GM21825 (cell line): ENCODE results near the gene CPHXL.

Source experiments
- ATAC-seq: cut with Tn5 transposase; IDR thresholded peaks from one replicate; pipeline ENCODE4 v1.9.1; 2021; ENCODE audit warnings: mild to moderate bottlenecking, moderate library complexity; ENCODE audit not compliant: unreplicated experiment

CPHXL gene

GRCh38 chr16:75702242-75702641 is 24.0 kb downstream of the CPHXL start:
- no peak for ATAC-seq

- no peak for ATAC-seq
Observed at GRCh38 chr16:75701361-75701760, 24.9 kb downstream of the CPHXL start, which contains the start of gene DUXB. TSS of gene DUXB (minus strand) at chr16:75701461. CDS start at chr16:75701418, 43 bp downstream.

- no peak for ATAC-seq
Observed at GRCh38 chr16:75697571-75697970, 28.7 kb downstream of the CPHXL start.

- ATAC-seq: no peak
Observed at GRCh38 chr16:75695708-75696107, 30.6 kb downstream of the CPHXL start.

- ATAC-seq: no peak
Observed at GRCh38 chr16:75687361-75687760, 38.9 kb downstream of the CPHXL start.

GRCh38 chr16:75682308-75682707 is 44.0 kb downstream of the CPHXL start:
- ATAC-seq: no peak

- no peak for ATAC-seq
Observed at GRCh38 chr16:75679366-75679765, 46.9 kb downstream of the CPHXL start.

GRCh38 chr16:75676909-75677308 is 49.4 kb downstream of the CPHXL start, which contains the start of gene CPHXL2:
TSS of gene CPHXL2 (minus strand) at chr16:75677009. CDS start at chr16:75676999, 10 bp downstream.
- no peak for ATAC-seq

- ATAC-seq: no peak
Observed at GRCh38 chr16:75667503-75667902, 58.8 kb downstream of the CPHXL start.
